HepG2 (cell line): ENCODE results near the gene FAM221A. TPM values are rescaled to one million over a fixed set of nuclear protein-coding genes. Genes with fewer than 3 reads are reported as not detected.

Experiments
- ATAC-seq: fragments of 200-7000 bp; cut with Tn5 transposase; 3 replicates; pipeline ENCODE4 v1.9.1; 2020; ENCODE audit warnings: mild to moderate bottlenecking, moderate library complexity
- BruUV-seq: library from RNA; stranded (reverse); fragments of 400-500 nt; replicated peaks from 2 replicates; lab custom pipeline; 2021; lab: Mats Ljungman, UMichigan
- CTCF ChIA-PET: fragments of 300-600 bp; formaldehyde crosslinking; extraction: SDS; loops from one replicate; lab custom pipeline; 2021; ENCODE audit warnings: low total read pairs, inconsistent platforms, low intra/inter-chr PET ratio; lab: Yijun Ruan, JAX
- POLR2A ChIA-PET: fragments of 350-600 bp; sonication (Branson Sonifier 250); formaldehyde crosslinking; loops from one replicate; lab custom pipeline; 2020; ENCODE audit warnings: antibody characterized with exemption, inconsistent platforms; lab: Yijun Ruan, JAX
- DNase-seq: peaks from one replicate; pipeline ENCODE4 v3.0.0-alpha.2; 2015; ENCODE audit warnings: low spot score
- FAIRE-seq: peaks from 3 replicates; lab custom pipeline; 2011; peaks lifted over from hg19 to GRCh38; lab: Jason Lieb, UNC
- H2AFZ ChIP-seq: one replicate; pipeline ENCODE4 v1.6.1; 2011; ENCODE audit warnings: low read length, inconsistent platforms
- H3K27ac ChIP-seq: fragments of 300-600 bp; 3 replicates; pipeline ENCODE4 v1.8.0; 2011; ENCODE audit warnings: mixed run types, mild to moderate bottlenecking, mixed read lengths, low read length, inconsistent platforms; ENCODE audit not compliant: insufficient read depth; ENCODE audit errors: extremely low read length
- H3K27me3 ChIP-seq, 2 experiments: fragments of 200-600 bp in 1 of 2; 2 replicates in 1 of 2; 3 replicates in 1 of 2; pipeline versions ENCODE4 v1.6.0 to v1.8.0; 2011; ENCODE audit warnings: low read length in 2 of 2, mild to moderate bottlenecking in 2 of 2, moderate library complexity in 2 of 2, inconsistent platforms in 1 of 2; ENCODE audit not compliant: insufficient read depth in 2 of 2, control insufficient read depth in 1 of 2
- H3K36me3 ChIP-seq, 2 experiments: fragments of 200-600 bp in 1 of 2; replicated peaks in 1 of 2; 2 replicates in 1 of 2; 3 replicates in 1 of 2; pipeline versions ENCODE4 v1.5.1 to v1.8.0; 2011; ENCODE audit warnings: low read length in 2 of 2, inconsistent platforms in 1 of 2; ENCODE audit not compliant: insufficient read depth in 2 of 2, control insufficient read depth in 1 of 2
- H3K4me1 ChIP-seq: 2 replicates; pipeline ENCODE4 v1.5.1; 2012; ENCODE audit warnings: low read length, inconsistent platforms; ENCODE audit not compliant: insufficient read depth
- H3K4me2 ChIP-seq: 2 replicates; pipeline ENCODE4 v1.6.0; 2011; ENCODE audit warnings: low read depth, low read length, inconsistent platforms
- H3K4me3 ChIP-seq, 3 experiments: fragments of 200-600 bp in 1 of 3; sonication (generic), shearing (Covaris generic) in 1 of 3; replicated peaks in 1 of 3; 2 replicates each; pipeline ENCODE4 v1.5.1; 2011 to 2016; ENCODE audit warnings: low read length in 3 of 3, inconsistent platforms in 2 of 3, low read depth in 2 of 3, mild to moderate bottlenecking in 2 of 3, control low read depth in 1 of 3, mixed read lengths in 1 of 3; ENCODE audit not compliant: insufficient read depth in 1 of 3
- H3K79me2 ChIP-seq: one replicate; pipeline ENCODE4 v1.6.1; 2011; ENCODE audit warnings: low read length, inconsistent platforms; ENCODE audit not compliant: insufficient read depth
- H3K9ac ChIP-seq: 2 replicates; pipeline ENCODE4 v1.6.0; 2011; ENCODE audit warnings: mild to moderate bottlenecking, low read depth, low read length, inconsistent platforms; ENCODE audit not compliant: insufficient read depth
- H3K9me3 ChIP-seq: 2 replicates; pipeline ENCODE4 v1.5.1; 2012; ENCODE audit warnings: mild to moderate bottlenecking, low read length
- H4K20me1 ChIP-seq: 2 replicates; pipeline ENCODE4 v1.6.0; 2011; ENCODE audit warnings: inconsistent platforms, mild to moderate bottlenecking, low read length, moderate library complexity; ENCODE audit not compliant: insufficient read depth
- CC2D1A ChIP-seq: sonication (generic); formaldehyde crosslinking; IDR thresholded peaks from 2 replicates; pipeline ENCODE4 v1.8.1; 2023; ENCODE audit warnings: mild to moderate bottlenecking, missing genetic modification reagents
- NCOR1 ChIP-seq: fragments of 200-600 bp; sonication (generic); IDR thresholded peaks from 2 replicates; pipeline ENCODE4 v1.7.0; 2017; ENCODE audit warnings: antibody characterized with exemption, low read length, borderline replicate concordance
- ZNF234 ChIP-seq: sonication (generic); formaldehyde crosslinking; conservative IDR thresholded peaks from 2 replicates; pipeline ENCODE4 v1.5.1; 2020; ENCODE audit warnings: mild to moderate bottlenecking, missing genetic modification reagents
- ZNF710 ChIP-seq: sonication (generic); formaldehyde crosslinking; IDR thresholded peaks from 2 replicates; pipeline ENCODE4 v1.5.0; 2020; ENCODE audit warnings: mild to moderate bottlenecking, missing genetic modification reagents, borderline replicate concordance
- ZNF784 ChIP-seq: sonication (generic); formaldehyde crosslinking; IDR thresholded peaks from 2 replicates; pipeline ENCODE4 v1.5.1; 2020; ENCODE audit warnings: missing genetic modification reagents, mild to moderate bottlenecking, borderline replicate concordance
- WGBS: methylation state at CpG from one replicate; pipeline ENCODE4 v1.1.6; 2017; ENCODE audit warnings: low lambda C conversion rate; 5-methylcytosine and 5-hydroxymethylcytosine counted together
- in situ Hi-C: cut with HindIII; loops from 2 replicates; pipeline ENCODE4 v1.10.0; 2017; ENCODE audit warnings: low pct_unique_long_range_greater_than_20kb; ENCODE audit not compliant: extremely low pct_ligation_motif_present
- intact Hi-C: fragments of 100-400 bp; cut with micrococcal nuclease; formaldehyde crosslinking; loops from one replicate; pipeline ENCODE4 v1.10.0; 2022; ENCODE audit not compliant: unreplicated experiment
- polyA plus RNA-seq, 8 experiments: library from polyadenylated mRNA; depleted of rRNA in 3 of 8; stranded (reverse) in 7 of 8; unstranded in 1 of 8; fragments of >200 nt; fragmentation: Illumina TruSeq in 4 of 8; extraction: Trizol in 4 of 8; gene quantifications; 2 replicates each; pipeline versions ENCODE4 v1.2.1 to v1.2.3, GENCODE V29; 2011 to 2016; ENCODE audit warnings: low read depth in 4 of 8, missing spikeins in 1 of 8, mixed read lengths in 1 of 8; ENCODE audit not compliant: insufficient read depth in 1 of 8
- total RNA-seq, 5 experiments: library from RNA; depleted of rRNA; stranded (reverse); fragments of >200 nt; fragmentation: Illumina TruSeq; extraction: Trizol; gene quantifications; 2 replicates each; pipeline ENCODE4 v1.2.3, GENCODE V29; 2016; ENCODE audit warnings: low read depth in 1 of 5
- TF ChIP-seq, protein P1 (sequence below): sonication (generic); formaldehyde crosslinking; IDR thresholded peaks from 2 replicates; pipeline ENCODE4 v1.5.1; 2020; ENCODE audit warnings: missing genetic modification reagents, mild to moderate bottlenecking, borderline replicate concordance
- TF ChIP-seq, protein P2 (sequence below): fragments of 450-650 bp; IDR thresholded peaks from 2 replicates; pipeline ENCODE4 v1.6.1; 2017

Gene FAM221A
- total and polyA plus RNA-seq, 2 of the 13 experiments (the other 11 are each of a cell fraction or from before 2014, with no cell fraction given): 0.08 TPM; not detected in 1

GRCh38 chr7:23689165-23689564, 9.2 kb downstream of the FAM221A start:
- H3K79me2 ChIP-seq: no peaks in the 10 kb centered on the region
- H3K4me1 ChIP-seq: no peaks in the 10 kb centered on the region
- in situ Hi-C loops: no loop called here
- DNase-seq (no peak), FAIRE-seq (no peak), ATAC-seq (no peak)
- ChIA-PET CTCF (no interaction called here), POLR2A (no interaction called here)
- no peak overlapping the region for H3K4me2 ChIP-seq
- no peak overlapping the region for H3K9ac ChIP-seq
- H3K36me3 ChIP-seq: no peaks in the 10 kb centered on the region
- H3K27me3 ChIP-seq: no peaks in the 10 kb centered on the region
- no peaks in the 10 kb centered on the region for H4K20me1 ChIP-seq
- H2AFZ ChIP-seq: no peak overlapping the region
- no peak overlapping the region for H3K4me3 ChIP-seq
- no peaks in the 10 kb centered on the region for H3K9me3 ChIP-seq
- TF ChIP-seq, protein P1, sequence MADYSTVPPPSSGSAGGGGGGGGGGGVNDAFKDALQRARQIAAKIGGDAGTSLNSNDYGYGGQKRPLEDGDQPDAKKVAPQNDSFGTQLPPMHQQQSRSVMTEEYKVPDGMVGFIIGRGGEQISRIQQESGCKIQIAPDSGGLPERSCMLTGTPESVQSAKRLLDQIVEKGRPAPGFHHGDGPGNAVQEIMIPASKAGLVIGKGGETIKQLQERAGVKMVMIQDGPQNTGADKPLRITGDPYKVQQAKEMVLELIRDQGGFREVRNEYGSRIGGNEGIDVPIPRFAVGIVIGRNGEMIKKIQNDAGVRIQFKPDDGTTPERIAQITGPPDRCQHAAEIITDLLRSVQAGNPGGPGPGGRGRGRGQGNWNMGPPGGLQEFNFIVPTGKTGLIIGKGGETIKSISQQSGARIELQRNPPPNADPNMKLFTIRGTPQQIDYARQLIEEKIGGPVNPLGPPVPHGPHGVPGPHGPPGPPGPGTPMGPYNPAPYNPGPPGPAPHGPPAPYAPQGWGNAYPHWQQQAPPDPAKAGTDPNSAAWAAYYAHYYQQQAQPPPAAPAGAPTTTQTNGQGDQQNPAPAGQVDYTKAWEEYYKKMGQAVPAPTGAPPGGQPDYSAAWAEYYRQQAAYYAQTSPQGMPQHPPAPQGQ (CRISPR knock-in tag): no peak
- no peak for TF ChIP-seq ZNF710 (CRISPR knock-in tag)
- no peak for TF ChIP-seq NCOR1
- no peak for TF ChIP-seq CC2D1A (CRISPR knock-in tag)
- TF ChIP-seq, protein P2, sequence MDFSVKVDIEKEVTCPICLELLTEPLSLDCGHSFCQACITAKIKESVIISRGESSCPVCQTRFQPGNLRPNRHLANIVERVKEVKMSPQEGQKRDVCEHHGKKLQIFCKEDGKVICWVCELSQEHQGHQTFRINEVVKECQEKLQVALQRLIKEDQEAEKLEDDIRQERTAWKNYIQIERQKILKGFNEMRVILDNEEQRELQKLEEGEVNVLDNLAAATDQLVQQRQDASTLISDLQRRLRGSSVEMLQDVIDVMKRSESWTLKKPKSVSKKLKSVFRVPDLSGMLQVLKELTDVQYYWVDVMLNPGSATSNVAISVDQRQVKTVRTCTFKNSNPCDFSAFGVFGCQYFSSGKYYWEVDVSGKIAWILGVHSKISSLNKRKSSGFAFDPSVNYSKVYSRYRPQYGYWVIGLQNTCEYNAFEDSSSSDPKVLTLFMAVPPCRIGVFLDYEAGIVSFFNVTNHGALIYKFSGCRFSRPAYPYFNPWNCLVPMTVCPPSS: no peak
- TF ChIP-seq ZNF234 (CRISPR knock-in tag): no peak
- TF ChIP-seq ZNF784 (CRISPR knock-in tag): no peak
- intact Hi-C loops: no loop called here
- no peak overlapping the region for H3K27ac ChIP-seq
- BruUV-seq: no TSS peak
- 37% methylated on average over 4 of the region's 4 CpGs for WGBS
